Measurements from ENCODE around the gene INS.
A peak's percentile ranks its signal among the peaks of the same experiment; 100 is the strongest.

The INS gene

GRCh38 chr11:2185324-2186085 is 24.5 kb upstream of the INS start:
- DNase-seq: peak; percentile 73

DNA sequence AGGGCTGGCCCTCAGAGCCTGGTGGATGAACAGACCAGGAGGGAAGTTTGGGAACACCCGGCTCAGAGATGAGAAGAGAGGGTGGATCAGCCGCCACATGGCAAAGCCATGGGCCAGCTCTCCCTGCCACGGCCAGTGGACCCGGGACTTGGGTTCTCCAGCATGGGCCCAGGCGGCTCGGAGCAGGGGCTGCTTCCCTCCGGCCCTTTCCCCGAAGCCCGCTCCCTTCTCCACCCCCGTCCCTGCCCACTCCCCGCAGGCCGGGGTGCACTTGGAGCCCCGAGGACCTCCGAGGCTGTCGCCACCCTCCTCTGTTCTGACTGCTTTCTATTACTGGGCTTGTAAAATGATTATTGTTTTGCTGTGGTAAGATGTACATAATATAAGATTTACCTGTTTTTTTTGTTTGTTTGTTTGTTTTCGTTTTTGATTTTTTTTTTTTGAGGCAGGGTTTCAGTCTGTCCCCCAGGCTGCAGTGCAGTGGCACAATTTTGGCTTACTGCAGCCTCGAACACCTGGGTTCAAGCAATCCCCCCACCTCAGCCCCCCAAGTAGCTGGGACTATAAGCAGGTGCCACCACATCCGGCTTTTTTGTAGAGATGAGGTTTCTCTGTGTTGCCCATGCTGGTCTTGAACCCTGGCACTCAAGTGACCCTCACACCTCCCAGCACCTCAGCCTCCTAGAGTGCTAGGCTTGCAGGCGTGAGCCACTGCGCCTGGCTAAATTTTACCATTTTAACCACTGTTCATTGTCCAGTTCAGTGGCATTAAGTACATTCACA is 21.9 kb upstream of the INS start:
- Histone ChIP-seq H3K36me3 (no peaks in the 10 kb centered on the region), H3K4me3 (ENCODE audit: low read depth, low read length) (no peak overlapping the region), H3K4me1 (peaks cover 18% of the 10 kb centered on the region), H3K9me3 (no peaks in the 10 kb centered on the region), H3K27me3 (no peaks in the 10 kb centered on the region)
- TF ChIP-seq, protein P1, sequence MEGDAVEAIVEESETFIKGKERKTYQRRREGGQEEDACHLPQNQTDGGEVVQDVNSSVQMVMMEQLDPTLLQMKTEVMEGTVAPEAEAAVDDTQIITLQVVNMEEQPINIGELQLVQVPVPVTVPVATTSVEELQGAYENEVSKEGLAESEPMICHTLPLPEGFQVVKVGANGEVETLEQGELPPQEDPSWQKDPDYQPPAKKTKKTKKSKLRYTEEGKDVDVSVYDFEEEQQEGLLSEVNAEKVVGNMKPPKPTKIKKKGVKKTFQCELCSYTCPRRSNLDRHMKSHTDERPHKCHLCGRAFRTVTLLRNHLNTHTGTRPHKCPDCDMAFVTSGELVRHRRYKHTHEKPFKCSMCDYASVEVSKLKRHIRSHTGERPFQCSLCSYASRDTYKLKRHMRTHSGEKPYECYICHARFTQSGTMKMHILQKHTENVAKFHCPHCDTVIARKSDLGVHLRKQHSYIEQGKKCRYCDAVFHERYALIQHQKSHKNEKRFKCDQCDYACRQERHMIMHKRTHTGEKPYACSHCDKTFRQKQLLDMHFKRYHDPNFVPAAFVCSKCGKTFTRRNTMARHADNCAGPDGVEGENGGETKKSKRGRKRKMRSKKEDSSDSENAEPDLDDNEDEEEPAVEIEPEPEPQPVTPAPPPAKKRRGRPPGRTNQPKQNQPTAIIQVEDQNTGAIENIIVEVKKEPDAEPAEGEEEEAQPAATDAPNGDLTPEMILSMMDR (IDR thresholded peaks at IDR 0.05; ENCODE audit: low read depth, low read length): no peak
- DNase-seq: no peak

More at GRCh38 chr11:2185324-2186085, 24.5 kb upstream of the INS start:
- Histone ChIP-seq H3K4me3 (ENCODE audit: low read depth, low read length) (no peak overlapping the region), H3K36me3 (no peaks in the 10 kb centered on the region), H3K27me3 (no peaks in the 10 kb centered on the region), H3K4me1 (peaks cover 20% of the 10 kb centered on the region), H3K9me3 (no peaks in the 10 kb centered on the region)
- TF ChIP-seq, protein P1 (IDR thresholded peaks at IDR 0.05; ENCODE audit: low read depth, low read length): no peak

DNA sequence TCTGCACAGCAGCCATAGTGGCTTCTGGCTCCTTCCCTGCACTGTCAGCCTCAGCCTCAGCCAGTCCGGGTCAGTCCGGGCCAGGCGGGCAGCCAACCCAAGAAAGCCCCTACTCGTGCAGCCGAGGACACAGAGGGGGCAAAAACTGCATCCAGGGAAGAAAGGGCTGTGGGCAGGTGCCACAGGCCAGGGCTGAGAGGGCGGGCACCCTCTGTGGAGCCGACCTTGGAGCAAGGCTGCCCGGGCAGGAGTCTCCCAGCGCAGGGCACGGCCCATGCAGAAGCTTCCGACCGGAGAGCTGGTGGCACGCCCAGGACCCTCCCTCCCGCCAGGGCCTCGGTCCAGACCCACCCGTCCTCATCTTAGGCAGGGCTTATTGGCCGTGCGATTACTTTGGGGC is 21.1 kb upstream of the INS start:
- Histone ChIP-seq H3K36me3 (no peaks in the 10 kb centered on the region), H3K4me1 (peaks cover 18% of the 10 kb centered on the region), H3K27me3 (no peaks in the 10 kb centered on the region), H3K9me3 (no peaks in the 10 kb centered on the region), H3K4me3 (ENCODE audit: low read depth, low read length) (no peak overlapping the region)
- TF ChIP-seq, protein P1 (IDR thresholded peaks at IDR 0.05; ENCODE audit: low read depth, low read length): no peak
- no peak for DNase-seq

DNA sequence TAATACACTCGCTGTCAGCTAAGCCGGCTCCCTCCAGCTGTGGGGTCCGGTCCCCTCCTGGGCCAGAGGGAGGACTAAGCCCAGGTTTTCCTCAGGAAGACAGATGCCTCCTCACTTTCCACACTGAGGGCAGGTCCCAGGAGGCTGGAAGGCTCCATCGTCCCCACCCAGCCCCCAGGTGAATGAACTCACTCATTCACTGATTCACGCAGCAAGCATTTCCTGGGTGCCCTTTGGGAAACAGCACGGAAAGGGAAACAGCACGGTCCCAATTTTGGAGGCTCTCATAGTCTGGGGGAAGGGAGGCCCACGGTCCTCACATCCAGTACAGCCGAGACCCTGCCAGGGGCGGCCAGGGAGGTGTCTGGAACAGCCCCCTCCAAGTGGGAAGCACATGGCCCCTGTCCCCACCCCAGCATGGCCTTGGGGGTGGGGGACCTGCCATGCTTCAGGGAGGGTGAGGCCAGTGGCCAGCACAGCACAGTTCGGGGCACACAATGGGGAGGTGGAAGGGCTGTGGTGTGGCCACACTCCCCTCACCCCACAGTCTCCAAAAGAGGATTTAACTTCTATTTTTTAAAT is 19.9 kb upstream of the INS start:
- Histone ChIP-seq H3K9me3 (no peaks in the 10 kb centered on the region), H3K4me3 (ENCODE audit: low read depth, low read length) (no peak overlapping the region), H3K36me3 (no peaks in the 10 kb centered on the region), H3K4me1 (peaks cover 13% of the 10 kb centered on the region), H3K27me3 (no peaks in the 10 kb centered on the region)
- DNase-seq: no peak
- TF ChIP-seq, protein P1 (IDR thresholded peaks at IDR 0.05; ENCODE audit: low read depth, low read length): no peak

DNA sequence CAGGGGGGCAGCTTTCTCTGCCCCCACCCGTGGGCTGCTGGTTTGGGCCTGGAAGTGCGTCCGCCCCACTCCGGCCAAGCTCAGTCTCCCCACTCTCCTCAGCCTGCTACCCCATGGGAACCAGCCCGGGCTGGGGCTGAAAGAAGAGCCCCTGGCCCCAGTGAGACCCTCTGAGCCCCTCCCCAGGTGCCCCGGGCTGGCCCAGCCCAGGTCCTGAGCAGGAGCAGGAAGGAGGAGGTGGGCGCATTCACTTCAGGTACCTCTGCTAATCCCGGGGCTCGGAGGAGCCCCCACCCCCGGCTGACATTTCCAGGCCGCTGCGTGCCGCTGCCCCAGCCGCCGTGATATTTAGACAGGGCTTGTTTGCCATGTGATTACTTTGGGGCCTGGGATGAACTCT is 19.3 kb upstream of the INS start:
- TF ChIP-seq, protein P1 (IDR thresholded peaks at IDR 0.05; ENCODE audit: low read depth, low read length): no peak
- Histone ChIP-seq H3K9me3 (no peaks in the 10 kb centered on the region), H3K27me3 (no peaks in the 10 kb centered on the region), H3K36me3 (no peaks in the 10 kb centered on the region), H3K4me1 (peaks cover 13% of the 10 kb centered on the region), H3K4me3 (ENCODE audit: low read depth, low read length) (no peak overlapping the region)
- no peak for DNase-seq
